ENCODE measurements around the gene GMPS.
"Not testable (repeated sequence)": the region's sequence is repeated elsewhere in the genome, so short reads cannot be mapped to it uniquely, and the experiment has no call there.

GMPS gene

GRCh38 chr3:155944081-155944480 is 73.6 kb downstream of the GMPS start:
- no peak for DNase-seq (ENCODE audit: low read depth)

GRCh38 chr3:155946178-155946577 is 75.7 kb downstream of the GMPS start:
- no peak for DNase-seq (ENCODE audit: low read depth)

- DNase-seq (ENCODE audit: low read depth) = no peak
Observed at GRCh38 chr3:155948476-155948875, 78.0 kb downstream of the GMPS start.

GRCh38 chr3:155949453-155950217 is 79.2 kb downstream of the GMPS start:
- no peak for DNase-seq (ENCODE audit: low read depth)

GRCh38 chr3:155956508-155957411 is 86.3 kb downstream of the GMPS start:
- DNase-seq (ENCODE audit: low read depth) = no peak

GRCh38 chr3:155957412-155957880 is 87.0 kb downstream of the GMPS start:
- DNase-seq (ENCODE audit: low read depth) = no peak

- DNase-seq (ENCODE audit: low read depth) = no peak
Observed at GRCh38 chr3:155958676-155959075, 88.2 kb downstream of the GMPS start.

- no peak for DNase-seq (ENCODE audit: low read depth)
Observed at GRCh38 chr3:155960060-155960459, 89.6 kb downstream of the GMPS start.

- not testable (repeated sequence) for DNase-seq (ENCODE audit: low read depth)
Observed at GRCh38 chr3:155961044-155961443, 90.6 kb downstream of the GMPS start.

GRCh38 chr3:155963570-155963969 is 93.1 kb downstream of the GMPS start:
- no peak for DNase-seq (ENCODE audit: low read depth)

- DNase-seq (ENCODE audit: low read depth) = no peak
Observed at GRCh38 chr3:155970398-155970797, 99.9 kb downstream of the GMPS start.

GRCh38 chr3:155972885-155973584 is 102.6 kb downstream of the GMPS start:
- DNase-seq (ENCODE audit: low read depth) = no peak

GRCh38 chr3:155978324-155978723 is 107.9 kb downstream of the GMPS start:
- DNase-seq (ENCODE audit: low read depth) = no peak

- no peak for DNase-seq (ENCODE audit: low read depth)
Observed at GRCh38 chr3:155979746-155980145, 109.3 kb downstream of the GMPS start.

GRCh38 chr3:155981669-155982068 is 111.2 kb downstream of the GMPS start:
- DNase-seq (ENCODE audit: low read depth) = no peak

GRCh38 chr3:155983834-155984474 is 113.5 kb downstream of the GMPS start:
- DNase-seq (ENCODE audit: low read depth) = no peak

GRCh38 chr3:155984791-155985417 is 114.5 kb downstream of the GMPS start:
- DNase-seq (ENCODE audit: low read depth) = no peak

GRCh38 chr3:155989536-155989935 is 119.1 kb downstream of the GMPS start:
- no peak for DNase-seq (ENCODE audit: low read depth)

- DNase-seq (ENCODE audit: low read depth) = no peak
Observed at GRCh38 chr3:155991212-155991611, 120.8 kb downstream of the GMPS start.

GRCh38 chr3:155991847-155992246 is 121.4 kb downstream of the GMPS start:
- no peak for DNase-seq (ENCODE audit: low read depth)
